ENCODE results near the gene CAMK2D.

Gene CAMK2D

GRCh38 chr4:113474017-113474416, 287.5 kb downstream of the CAMK2D start:
- no peak overlapping the region for H3K4me2 ChIP-seq (ENCODE audit: insufficient read depth, low read length, poor library complexity, severe bottlenecking)
- no peaks in the 10 kb centered on the region for H3K4me1 ChIP-seq (ENCODE audit: control insufficient read depth in 2 of 2, insufficient read depth in 1 of 2, low read depth in 1 of 2, low read length in 2 of 2)
- no peak overlapping the region for H3K14ac ChIP-seq (ENCODE audit: low read length)
- no peak overlapping the region for H4K91ac ChIP-seq (ENCODE audit: low read depth, low read length, poor library complexity)
- no peak overlapping the region for H2BK5ac ChIP-seq (ENCODE audit: low read length)
- no peak for DNase-seq (ENCODE audit: low spot score)
- no peak overlapping the region for H2BK120ac ChIP-seq (ENCODE audit: low read depth, low read length)
- H4K8ac ChIP-seq (ENCODE audit: low read depth, low read length), result no peak overlapping the region
- no peak overlapping the region for H3K4me3 ChIP-seq (ENCODE audit: low read length in 2 of 2)
- H3K79me1 ChIP-seq (ENCODE audit: low read depth, low read length), result no peaks in the 10 kb centered on the region
- no peak overlapping the region for H2AK5ac ChIP-seq (ENCODE audit: low read depth, low read length)
- no peak overlapping the region for H3K9ac ChIP-seq (ENCODE audit: low read depth, low read length, poor library complexity)
- no peak overlapping the region for H3K27ac ChIP-seq (replicated peaks; ENCODE audit: low read length)
- H2AFZ ChIP-seq (ENCODE audit: low read length), result no peak overlapping the region
- no peak overlapping the region for H3K18ac ChIP-seq (ENCODE audit: low read length)
- H2BK12ac ChIP-seq (ENCODE audit: low read length), result no peak overlapping the region
- no peak overlapping the region for H2BK15ac ChIP-seq (ENCODE audit: low read length)
- no peak overlapping the region for H3K23ac ChIP-seq (ENCODE audit: low read depth, low read length, poor library complexity)
- H3K4ac ChIP-seq (ENCODE audit: low read length), result no peak overlapping the region
- H3K36me3 ChIP-seq (replicated peaks in 1 of 2; ENCODE audit: control insufficient read depth in 2 of 2, insufficient read depth in 2 of 2, low read length in 2 of 2), result peaks cover 0 to 4% of the 10 kb centered on the region in 2 donors
- H3K27me3 ChIP-seq (ENCODE audit: control insufficient read depth in 3 of 3, insufficient read depth in 3 of 3, low read depth in 1 of 3, low read length in 3 of 3), result no peaks in the 10 kb centered on the region
- peaks cover 4 to 12% of the 10 kb centered on the region in 2 donors for H3K9me3 ChIP-seq (replicated peaks in 1 of 2; ENCODE audit: control insufficient read depth in 2 of 2, insufficient read depth in 1 of 2, low read depth in 1 of 2, low read length in 2 of 2)

- Histone ChIP-seq H3K27ac (replicated peaks; ENCODE audit: low read length) (no peak overlapping the region), H2BK5ac (ENCODE audit: low read length) (no peak overlapping the region), H4K91ac (ENCODE audit: low read depth, low read length, poor library complexity) (no peak overlapping the region), H3K27me3 (ENCODE audit: control insufficient read depth in 3 of 3, insufficient read depth in 3 of 3, low read depth in 1 of 3, low read length in 3 of 3) (no peaks in the 10 kb centered on the region), H3K4me2 (ENCODE audit: insufficient read depth, low read length, poor library complexity, severe bottlenecking) (no peak overlapping the region), H3K9me3 (replicated peaks in 1 of 2; ENCODE audit: control insufficient read depth in 2 of 2, insufficient read depth in 1 of 2, low read depth in 1 of 2, low read length in 2 of 2) (peaks cover 4 to 12% of the 10 kb centered on the region in 2 donors), H2BK12ac (ENCODE audit: low read length) (no peak overlapping the region), H3K9ac (ENCODE audit: low read depth, low read length, poor library complexity) (no peak overlapping the region), H3K14ac (ENCODE audit: low read length) (no peak overlapping the region), H2AFZ (ENCODE audit: low read length) (no peak overlapping the region), H3K4ac (ENCODE audit: low read length) (no peak overlapping the region), H3K4me3 (ENCODE audit: low read length in 2 of 2) (no peak overlapping the region), H2BK120ac (ENCODE audit: low read depth, low read length) (no peak overlapping the region), H2AK5ac (ENCODE audit: low read depth, low read length) (no peak overlapping the region), H3K18ac (ENCODE audit: low read length) (no peak overlapping the region), H2BK15ac (ENCODE audit: low read length) (no peak overlapping the region), H4K8ac (ENCODE audit: low read depth, low read length) (no peak overlapping the region), H3K23ac (ENCODE audit: low read depth, low read length, poor library complexity) (no peak overlapping the region), H3K79me1 (ENCODE audit: low read depth, low read length) (no peaks in the 10 kb centered on the region), H3K36me3 (replicated peaks in 1 of 2; ENCODE audit: control insufficient read depth in 2 of 2, insufficient read depth in 2 of 2, low read length in 2 of 2) (peaks cover 0 to 2% of the 10 kb centered on the region in 2 donors), H3K4me1 (ENCODE audit: control insufficient read depth in 2 of 2, insufficient read depth in 1 of 2, low read depth in 1 of 2, low read length in 2 of 2) (peaks cover 4 to 6% of the 10 kb centered on the region in 2 donors)
- WGBS, 2 donors (ENCODE audit: extremely low coverage in 2 of 2, insufficient read length in 2 of 2, insufficient replicate concordance in 1 of 2), result no CpG with 5 or more reads among the region's 1 CpG
- no peak for DNase-seq (ENCODE audit: low spot score)
Observed at GRCh38 chr4:113472864-113473263, 288.7 kb downstream of the CAMK2D start.

GRCh38 chr4:113471146-113471860, 290.2 kb downstream of the CAMK2D start:
- no peak overlapping the region for H4K91ac ChIP-seq (ENCODE audit: low read depth, low read length, poor library complexity)
- H2BK15ac ChIP-seq (ENCODE audit: low read length), result no peak overlapping the region
- H3K27me3 ChIP-seq (ENCODE audit: control insufficient read depth in 3 of 3, insufficient read depth in 3 of 3, low read depth in 1 of 3, low read length in 3 of 3), result no peaks in the 10 kb centered on the region
- no peak overlapping the region for H3K14ac ChIP-seq (ENCODE audit: low read length)
- H3K23ac ChIP-seq (ENCODE audit: low read depth, low read length, poor library complexity), result no peak overlapping the region
- H2AK5ac ChIP-seq (ENCODE audit: low read depth, low read length), result no peak overlapping the region
- H3K27ac ChIP-seq (replicated peaks; ENCODE audit: low read length), result no peak overlapping the region
- H2BK5ac ChIP-seq (ENCODE audit: low read length), result no peak overlapping the region
- H3K36me3 ChIP-seq (replicated peaks in 1 of 2; ENCODE audit: control insufficient read depth in 2 of 2, insufficient read depth in 2 of 2, low read length in 2 of 2), result no peaks in the 10 kb centered on the region
- no peak for DNase-seq (ENCODE audit: low spot score)
- H2BK12ac ChIP-seq (ENCODE audit: low read length), result no peak overlapping the region
- H3K9ac ChIP-seq (ENCODE audit: low read depth, low read length, poor library complexity), result no peak overlapping the region
- no peak overlapping the region for H3K18ac ChIP-seq (ENCODE audit: low read length)
- H4K8ac ChIP-seq (ENCODE audit: low read depth, low read length), result no peak overlapping the region
- peaks cover 0 to 1% of the 10 kb centered on the region in 2 donors for H3K9me3 ChIP-seq (replicated peaks in 1 of 2; ENCODE audit: control insufficient read depth in 2 of 2, insufficient read depth in 1 of 2, low read depth in 1 of 2, low read length in 2 of 2)
- no peak overlapping the region for H2AFZ ChIP-seq (ENCODE audit: low read length)
- no peak overlapping the region for H3K4me3 ChIP-seq (ENCODE audit: low read length in 2 of 2)
- no peak overlapping the region for H2BK120ac ChIP-seq (ENCODE audit: low read depth, low read length)
- H3K4me1 ChIP-seq (ENCODE audit: control insufficient read depth in 2 of 2, insufficient read depth in 1 of 2, low read depth in 1 of 2, low read length in 2 of 2), result peaks cover 4 to 6% of the 10 kb centered on the region in 2 donors
- no CpG with 5 or more reads among the region's 4 CpGs for WGBS, 2 donors (ENCODE audit: extremely low coverage in 2 of 2, insufficient read length in 2 of 2, insufficient replicate concordance in 1 of 2)
- no peak overlapping the region for H3K4me2 ChIP-seq (ENCODE audit: insufficient read depth, low read length, poor library complexity, severe bottlenecking)
- H3K4ac ChIP-seq (ENCODE audit: low read length), result no peak overlapping the region
- H3K79me1 ChIP-seq (ENCODE audit: low read depth, low read length), result no peaks in the 10 kb centered on the region

GRCh38 chr4:113469926-113470325, 291.6 kb downstream of the CAMK2D start:
- Histone ChIP-seq H3K4me3 (ENCODE audit: low read length in 2 of 2) (no peak overlapping the region), H3K4ac (ENCODE audit: low read length) (no peak overlapping the region), H3K27ac (replicated peaks; ENCODE audit: low read length) (no peak overlapping the region), H2AK5ac (ENCODE audit: low read depth, low read length) (no peak overlapping the region), H3K9ac (ENCODE audit: low read depth, low read length, poor library complexity) (no peak overlapping the region), H3K9me3 (replicated peaks in 1 of 2; ENCODE audit: control insufficient read depth in 2 of 2, insufficient read depth in 1 of 2, low read depth in 1 of 2, low read length in 2 of 2) (no peaks in the 10 kb centered on the region), H3K4me2 (ENCODE audit: insufficient read depth, low read length, poor library complexity, severe bottlenecking) (no peak overlapping the region), H2BK120ac (ENCODE audit: low read depth, low read length) (no peak overlapping the region), H3K36me3 (replicated peaks in 1 of 2; ENCODE audit: control insufficient read depth in 2 of 2, insufficient read depth in 2 of 2, low read length in 2 of 2) (peaks cover 0 to 8% of the 10 kb centered on the region in 2 donors), H3K18ac (ENCODE audit: low read length) (no peak overlapping the region), H2BK15ac (ENCODE audit: low read length) (no peak overlapping the region), H2BK12ac (ENCODE audit: low read length) (no peak overlapping the region), H3K14ac (ENCODE audit: low read length) (no peak overlapping the region), H3K27me3 (ENCODE audit: control insufficient read depth in 3 of 3, insufficient read depth in 3 of 3, low read depth in 1 of 3, low read length in 3 of 3) (no peaks in the 10 kb centered on the region), H3K79me1 (ENCODE audit: low read depth, low read length) (no peaks in the 10 kb centered on the region), H3K23ac (ENCODE audit: low read depth, low read length, poor library complexity) (no peak overlapping the region), H4K91ac (ENCODE audit: low read depth, low read length, poor library complexity) (no peak overlapping the region), H2BK5ac (ENCODE audit: low read length) (no peak overlapping the region), H2AFZ (ENCODE audit: low read length) (no peak overlapping the region), H3K4me1 (ENCODE audit: control insufficient read depth in 2 of 2, insufficient read depth in 1 of 2, low read depth in 1 of 2, low read length in 2 of 2) (peaks cover 4 to 6% of the 10 kb centered on the region in 2 donors), H4K8ac (ENCODE audit: low read depth, low read length) (no peak overlapping the region)
- no CpG with 5 or more reads among the region's 1 CpG for WGBS, 2 donors (ENCODE audit: extremely low coverage in 2 of 2, insufficient read length in 2 of 2, insufficient replicate concordance in 1 of 2)
- no peak for DNase-seq (ENCODE audit: low spot score)
